ENCODE data around the gene HADHB.
"Not testable (repeated sequence)": the region's sequence is repeated elsewhere in the genome, so short reads cannot be mapped to it uniquely, and the experiment has no call there.

Gene HADHB

GRCh38 chr2:26317377-26318105, 72.8 kb downstream of the HADHB start:
- DNase-seq (no peak), ATAC-seq (replicated peaks) (no peak)
- Mint-ChIP-seq H3K4me3 (no peak overlapping the region), H3K27me3 (no peaks in the 10 kb centered on the region), H3K27ac (no peak overlapping the region), H3K36me3 (peaks cover 0 to under 1% of the 10 kb centered on the region in 2 donors), H3K4me1 (peaks cover 0 to 1% of the 10 kb centered on the region in 2 donors), H3K9me3 (no peaks in the 10 kb centered on the region)

- Mint-ChIP-seq H3K36me3 (no peaks in the 10 kb centered on the region), H3K9me3 (no peaks in the 10 kb centered on the region), H3K27ac (no peak overlapping the region), H3K4me3 (no peak overlapping the region), H3K27me3 (no peaks in the 10 kb centered on the region), H3K4me1 (peaks cover 0 to 1% of the 10 kb centered on the region in 2 donors)
- ATAC-seq (replicated peaks) (no peak), DNase-seq (no peak)
Observed at GRCh38 chr2:26318950-26319349, 74.2 kb downstream of the HADHB start.

- not testable (repeated sequence) for H3K4me3 Mint-ChIP-seq; H3K27me3 Mint-ChIP-seq; H3K9me3 Mint-ChIP-seq; H3K4me1 Mint-ChIP-seq; ATAC-seq (replicated peaks); DNase-seq; H3K36me3 Mint-ChIP-seq; H3K27ac Mint-ChIP-seq
Observed at GRCh38 chr2:26324479-26324878, 79.7 kb downstream of the HADHB start.

- ATAC-seq (replicated peaks) (no peak), DNase-seq (no peak)
- Mint-ChIP-seq H3K27ac (no peak overlapping the region), H3K27me3 (no peaks in the 10 kb centered on the region), H3K4me1 (peaks cover 1 to 3% of the 10 kb centered on the region in 2 donors), H3K9me3 (no peaks in the 10 kb centered on the region), H3K36me3 (no peaks in the 10 kb centered on the region), H3K4me3 (no peak overlapping the region)
Observed at GRCh38 chr2:26324903-26325302, 80.2 kb downstream of the HADHB start.

GRCh38 chr2:26325851-26326250, 81.1 kb downstream of the HADHB start:
- H3K27ac Mint-ChIP-seq, result no peak overlapping the region
- H3K36me3 Mint-ChIP-seq, result no peaks in the 10 kb centered on the region
- H3K9me3 Mint-ChIP-seq, result no peaks in the 10 kb centered on the region
- no peaks in the 10 kb centered on the region for H3K27me3 Mint-ChIP-seq
- no peak for ATAC-seq (replicated peaks)
- DNase-seq, result no peak
- H3K4me1 Mint-ChIP-seq, result peaks cover 6 to 10% of the 10 kb centered on the region in 2 donors
- H3K4me3 Mint-ChIP-seq, result no peak overlapping the region

- H3K27ac Mint-ChIP-seq, result no peak overlapping the region
- peaks cover 6 to 10% of the 10 kb centered on the region in 2 donors for H3K4me1 Mint-ChIP-seq
- no peaks in the 10 kb centered on the region for H3K36me3 Mint-ChIP-seq
- DNase-seq (no peak), ATAC-seq (replicated peaks) (no peak)
- no peak overlapping the region for H3K4me3 Mint-ChIP-seq
- H3K27me3 Mint-ChIP-seq, result no peaks in the 10 kb centered on the region
- no peaks in the 10 kb centered on the region for H3K9me3 Mint-ChIP-seq
Observed at GRCh38 chr2:26326514-26326913, 81.8 kb downstream of the HADHB start.

- no peaks in the 10 kb centered on the region for H3K9me3 Mint-ChIP-seq
- H3K36me3 Mint-ChIP-seq, result no peaks in the 10 kb centered on the region
- H3K27me3 Mint-ChIP-seq, result no peaks in the 10 kb centered on the region
- ATAC-seq (replicated peaks) (no peak), DNase-seq (no peak)
- peaks cover 6 to 10% of the 10 kb centered on the region in 2 donors for H3K4me1 Mint-ChIP-seq
- H3K27ac Mint-ChIP-seq, result no peak overlapping the region
- no peak overlapping the region for H3K4me3 Mint-ChIP-seq
Observed at GRCh38 chr2:26327291-26328272, 82.8 kb downstream of the HADHB start.

GRCh38 chr2:26329083-26329482, 84.3 kb downstream of the HADHB start:
- not testable (repeated sequence) for H3K4me3 Mint-ChIP-seq; ATAC-seq (replicated peaks); H3K27me3 Mint-ChIP-seq; DNase-seq; H3K36me3 Mint-ChIP-seq; H3K9me3 Mint-ChIP-seq; H3K4me1 Mint-ChIP-seq; H3K27ac Mint-ChIP-seq

GRCh38 chr2:26330114-26330549, 85.4 kb downstream of the HADHB start:
- Mint-ChIP-seq H3K9me3 (no peaks in the 10 kb centered on the region), H3K27me3 (no peaks in the 10 kb centered on the region), H3K4me1 (peaks cover 6 to 10% of the 10 kb centered on the region in 2 donors), H3K4me3 (no peak overlapping the region), H3K27ac (no peak overlapping the region), H3K36me3 (no peaks in the 10 kb centered on the region)
- ATAC-seq (replicated peaks) (peak; percentile 97 to 99), DNase-seq (peak; percentile 55)

GRCh38 chr2:26330604-26331003, 85.9 kb downstream of the HADHB start:
- Mint-ChIP-seq H3K27me3 (no peaks in the 10 kb centered on the region), H3K4me1 (peaks cover 6 to 10% of the 10 kb centered on the region in 2 donors), H3K4me3 (no peak overlapping the region), H3K9me3 (no peaks in the 10 kb centered on the region), H3K27ac (no peak overlapping the region), H3K36me3 (no peaks in the 10 kb centered on the region)
- DNase-seq, result no peak
- ATAC-seq (replicated peaks), result no peak

GRCh38 chr2:26331321-26331720, 86.6 kb downstream of the HADHB start:
- not testable (repeated sequence) for ATAC-seq (replicated peaks); H3K36me3 Mint-ChIP-seq; H3K27ac Mint-ChIP-seq; H3K27me3 Mint-ChIP-seq; H3K4me3 Mint-ChIP-seq; H3K4me1 Mint-ChIP-seq; H3K9me3 Mint-ChIP-seq; DNase-seq

GRCh38 chr2:26333293-26333692, 88.6 kb downstream of the HADHB start:
- no peak for DNase-seq
- no peak for ATAC-seq (replicated peaks)
- Mint-ChIP-seq H3K27ac (no peak overlapping the region), H3K36me3 (no peaks in the 10 kb centered on the region), H3K27me3 (no peaks in the 10 kb centered on the region), H3K4me1 (peaks cover 6 to 10% of the 10 kb centered on the region in 2 donors), H3K9me3 (no peaks in the 10 kb centered on the region), H3K4me3 (no peak overlapping the region)

- H3K27me3 Mint-ChIP-seq, result no peaks in the 10 kb centered on the region
- peaks cover 0 to 6% of the 10 kb centered on the region in 2 donors for H3K36me3 Mint-ChIP-seq
- H3K4me3 Mint-ChIP-seq, result no peak overlapping the region
- ATAC-seq (replicated peaks) (no peak), DNase-seq (no peak)
- H3K4me1 Mint-ChIP-seq, result peaks cover 1 to 4% of the 10 kb centered on the region in 2 donors
- no peak overlapping the region for H3K27ac Mint-ChIP-seq
- no peaks in the 10 kb centered on the region for H3K9me3 Mint-ChIP-seq
Observed at GRCh38 chr2:26335231-26335630, 90.5 kb downstream of the HADHB start.

GRCh38 chr2:26336719-26337118, 92.0 kb downstream of the HADHB start:
- Mint-ChIP-seq H3K36me3 (peaks cover 0 to 6% of the 10 kb centered on the region in 2 donors), H3K9me3 (no peaks in the 10 kb centered on the region), H3K4me3 (no peak overlapping the region), H3K27me3 (no peaks in the 10 kb centered on the region), H3K27ac (no peak overlapping the region), H3K4me1 (peaks cover 0 to 2% of the 10 kb centered on the region in 2 donors)
- DNase-seq (no peak), ATAC-seq (replicated peaks) (no peak)
